ENCODE data around the gene CAMK1D. TPM values are rescaled to one million over a fixed set of nuclear protein-coding genes. Genes with fewer than 3 reads are reported as not detected.
"Not testable (repeated sequence)": the region's sequence is repeated elsewhere in the genome, so short reads cannot be mapped to it uniquely, and the experiment has no call there.

CAMK1D gene
- total RNA-seq, 3 donors from 2014 or later, result 20.6 to 48.5 (median 32.8) TPM

- no peak for ATAC-seq
- no peak overlapping the region for H3K4me3 ChIP-seq
- H3K9me3 ChIP-seq, result no peaks in the 10 kb centered on the region
- H3K4me1 ChIP-seq (ENCODE audit: low read depth), result no peaks in the 10 kb centered on the region
- TF ChIP-seq CTCF (IDR thresholded peaks at IDR 0.05), result no peak
- intact Hi-C loops (cut with DNase I, micrococcal nuclease), result no loop called here
- no peaks in the 10 kb centered on the region for H3K36me3 ChIP-seq (ENCODE audit: low read depth)
- DNase-seq, result no peak
Observed at GRCh38 chr10:12541446-12542067, 192.2 kb downstream of the CAMK1D start.

- no peak overlapping the region for H3K4me3 ChIP-seq
- intact Hi-C loops (cut with DNase I, micrococcal nuclease), result no loop called here
- no peak for TF ChIP-seq CTCF (IDR thresholded peaks at IDR 0.05)
- no peaks in the 10 kb centered on the region for H3K4me1 ChIP-seq (ENCODE audit: low read depth)
- no peaks in the 10 kb centered on the region for H3K36me3 ChIP-seq (ENCODE audit: low read depth)
- no peaks in the 10 kb centered on the region for H3K9me3 ChIP-seq
- DNase-seq (no peak), ATAC-seq (no peak)
Observed at GRCh38 chr10:12542133-12542670, 192.9 kb downstream of the CAMK1D start.

GRCh38 chr10:12543589-12543988 lies 194.2 kb downstream of the CAMK1D start:
- Histone ChIP-seq H3K4me3 (no peak overlapping the region), H3K4me1 (ENCODE audit: low read depth) (no peaks in the 10 kb centered on the region), H3K36me3 (ENCODE audit: low read depth) (no peaks in the 10 kb centered on the region), H3K9me3 (no peaks in the 10 kb centered on the region)
- no peak for DNase-seq
- TF ChIP-seq CTCF (IDR thresholded peaks at IDR 0.05), result no peak
- no peak for ATAC-seq
- intact Hi-C loops (cut with DNase I, micrococcal nuclease), result no loop called here

- H3K9me3 ChIP-seq, DNase-seq: not testable (repeated sequence)
Observed at GRCh38 chr10:12546160-12546802, 196.9 kb downstream of the CAMK1D start.

GRCh38 chr10:12547301-12547771 lies 198.0 kb downstream of the CAMK1D start:
- no peak for TF ChIP-seq CTCF (IDR thresholded peaks at IDR 0.05)
- no peaks in the 10 kb centered on the region for H3K4me1 ChIP-seq (ENCODE audit: low read depth)
- ATAC-seq (peak; percentile 64), DNase-seq (no peak)
- H3K36me3 ChIP-seq (ENCODE audit: low read depth), result no peaks in the 10 kb centered on the region
- H3K9me3 ChIP-seq, result no peaks in the 10 kb centered on the region
- intact Hi-C loops (cut with DNase I, micrococcal nuclease), result no loop called here
- no peak overlapping the region for H3K4me3 ChIP-seq

More at GRCh38 chr10:12546160-12546802, 196.9 kb downstream of the CAMK1D start:
- H3K36me3 ChIP-seq (ENCODE audit: low read depth); H3K4me3 ChIP-seq; intact Hi-C loops (cut with DNase I, micrococcal nuclease); ATAC-seq; H3K4me1 ChIP-seq (ENCODE audit: low read depth): not testable (repeated sequence)

GRCh38 chr10:12549297-12549696 lies 199.9 kb downstream of the CAMK1D start:
- DNase-seq (no peak), ATAC-seq (peak; percentile 50)
- intact Hi-C loops (cut with DNase I, micrococcal nuclease), result no loop called here
- Histone ChIP-seq H3K4me1 (ENCODE audit: low read depth) (no peaks in the 10 kb centered on the region), H3K4me3 (no peak overlapping the region), H3K36me3 (ENCODE audit: low read depth) (no peaks in the 10 kb centered on the region), H3K9me3 (no peaks in the 10 kb centered on the region)
- TF ChIP-seq CTCF (IDR thresholded peaks at IDR 0.05), result no peak

All from mucosa of descending colon (tissue), 3 donors.